HEK293 (cell line): Measurements from ENCODE around the gene RNF145.

Experiments used
- CTCF ChIA-PET: fragments of 350-600 bp; formaldehyde crosslinking; extraction: SDS; loops from one replicate; lab custom pipeline; 2021; ENCODE audit warnings: antibody characterized with exemption; lab: Yijun Ruan, JAX
- POLR2A ChIA-PET: fragments of 300-600 bp; formaldehyde crosslinking; extraction: SDS; loops from one replicate; lab custom pipeline; 2020; ENCODE audit warnings: antibody characterized with exemption, inconsistent platforms; lab: Yijun Ruan, JAX
- H3K27ac ChIP-seq: fragments of 200-500 bp; sonication (Bioruptor generic); 2 replicates; pipeline ENCODE4 v1.5.1; 2014; ENCODE audit warnings: low read depth, low read length, control low read depth, inconsistent platforms; ENCODE audit errors: extremely low read depth
- H3K36me3 ChIP-seq, 2 experiments: fragments of 200-500 bp in 1 of 2; sonication (Bioruptor generic) in 1 of 2; 1 replicate in 1 of 2; 2 replicates in 1 of 2; pipeline ENCODE4 v1.5.1; 2014 to 2017; ENCODE audit warnings: inconsistent platforms in 2 of 2, low read length in 2 of 2; ENCODE audit not compliant: control insufficient read depth in 2 of 2, insufficient read depth in 1 of 2
- H3K4me1 ChIP-seq: fragments of 200-500 bp; sonication (Bioruptor generic); 2 replicates; pipeline ENCODE4 v1.5.1; 2014; ENCODE audit warnings: mild to moderate bottlenecking, low read length, inconsistent platforms; ENCODE audit not compliant: control insufficient read depth, insufficient read depth
- H3K4me3 ChIP-seq: 2 replicates; pipeline ENCODE4 v1.5.1; 2011; ENCODE audit warnings: low read depth, mild to moderate bottlenecking, control low read depth, low read length, moderate library complexity
- H3K9me3 ChIP-seq: fragments of 200-500 bp; sonication (Bioruptor generic); 2 replicates; pipeline ENCODE4 v1.5.1; 2014; ENCODE audit warnings: low read depth, low read length, inconsistent platforms; ENCODE audit not compliant: control insufficient read depth, insufficient read depth
- AEBP2 ChIP-seq: fragments of 450-650 bp; formaldehyde crosslinking; IDR thresholded peaks from 2 replicates; pipeline ENCODE4 v1.5.1; 2016; ENCODE audit warnings: missing biosample characterization, missing genetic modification characterization, borderline replicate concordance
- ATF2 ChIP-seq: fragments of 450-650 bp; formaldehyde crosslinking; IDR thresholded peaks from 2 replicates; pipeline ENCODE4 v1.5.1; 2016; ENCODE audit warnings: missing biosample characterization, missing genetic modification characterization, low read depth
- FEZF1 ChIP-seq: fragments of 450-650 bp; formaldehyde crosslinking; IDR thresholded peaks from 2 replicates; pipeline ENCODE4 v1.5.1; 2016; ENCODE audit warnings: missing biosample characterization, missing genetic modification characterization
- GLIS1 ChIP-seq: fragments of 450-650 bp; formaldehyde crosslinking; IDR thresholded peaks from 2 replicates; pipeline ENCODE4 v1.5.1; 2016; ENCODE audit warnings: missing biosample characterization, missing genetic modification characterization
- KLF1 ChIP-seq: fragments of 450-650 bp; formaldehyde crosslinking; IDR thresholded peaks from 2 replicates; pipeline ENCODE4 v1.5.1; 2016; ENCODE audit warnings: missing biosample characterization, missing genetic modification characterization
- KLF10 ChIP-seq: fragments of 450-650 bp; IDR thresholded peaks from 2 replicates; pipeline ENCODE4 v1.5.1; 2018; ENCODE audit warnings: missing biosample characterization, mild to moderate bottlenecking, missing genetic modification characterization
- KLF16 ChIP-seq: fragments of 450-650 bp; formaldehyde crosslinking; IDR thresholded peaks from 2 replicates; pipeline ENCODE4 v1.5.1; 2017; ENCODE audit warnings: missing biosample characterization, missing genetic modification characterization
- KLF8 ChIP-seq: fragments of 450-650 bp; formaldehyde crosslinking; IDR thresholded peaks from 2 replicates; pipeline ENCODE4 v1.5.1; 2016; ENCODE audit warnings: missing biosample characterization, missing genetic modification characterization
- OSR2 ChIP-seq: fragments of 450-650 bp; formaldehyde crosslinking; IDR thresholded peaks from 2 replicates; pipeline ENCODE4 v1.5.1; 2016; ENCODE audit warnings: missing biosample characterization, missing genetic modification characterization
- PRDM1 ChIP-seq: fragments of 450-650 bp; formaldehyde crosslinking; IDR thresholded peaks from 2 replicates; pipeline ENCODE4; 2016; ENCODE audit warnings: missing biosample characterization, missing genetic modification characterization
- ZBTB21 ChIP-seq: fragments of 450-650 bp; formaldehyde crosslinking; IDR thresholded peaks from 2 replicates; pipeline ENCODE4 v1.5.1; 2017; ENCODE audit warnings: missing biosample characterization, missing genetic modification characterization
- ZBTB44 ChIP-seq: fragments of 450-650 bp; IDR thresholded peaks from 2 replicates; pipeline ENCODE4 v1.5.1; 2018; ENCODE audit warnings: missing biosample characterization, mild to moderate bottlenecking, missing genetic modification characterization
- ZBTB7A ChIP-seq: fragments of 450-650 bp; formaldehyde crosslinking; IDR thresholded peaks from 2 replicates; pipeline ENCODE4 v1.5.1; 2016; ENCODE audit warnings: low read depth, missing biosample characterization, missing genetic modification characterization
- ZNF155 ChIP-seq: fragments of 450-650 bp; formaldehyde crosslinking; IDR thresholded peaks from 2 replicates; pipeline ENCODE4 v1.5.1; 2016; ENCODE audit warnings: missing biosample characterization, missing genetic modification characterization
- ZNF223 ChIP-seq: fragments of 450-650 bp; formaldehyde crosslinking; IDR thresholded peaks from 2 replicates; pipeline ENCODE4 v1.5.1; 2016; ENCODE audit warnings: missing biosample characterization, missing genetic modification characterization
- ZNF26 ChIP-seq: fragments of 450-650 bp; formaldehyde crosslinking; IDR thresholded peaks from 2 replicates; pipeline ENCODE4 v1.5.1; 2016; ENCODE audit warnings: missing biosample characterization, missing genetic modification characterization
- ZNF274 ChIP-seq, 2 experiments: fragments of 200-500 bp in 1 of 2; fragments of 450-650 bp in 1 of 2; sonication (Bioruptor generic) in 1 of 2; formaldehyde crosslinking in 1 of 2; IDR thresholded peaks; 2 replicates each; pipeline versions ENCODE4 v1.5.1 to v1.6.1; 2014 to 2016; ENCODE audit warnings: borderline replicate concordance in 1 of 2, inconsistent platforms in 1 of 2, low read length in 1 of 2, missing biosample characterization in 1 of 2, missing genetic modification characterization in 1 of 2
- ZNF335 ChIP-seq: fragments of 450-650 bp; formaldehyde crosslinking; conservative IDR thresholded peaks from 2 replicates; pipeline ENCODE4 v1.5.1; 2016; ENCODE audit warnings: missing biosample characterization, missing genetic modification characterization
- ZNF394 ChIP-seq: fragments of 450-650 bp; formaldehyde crosslinking; IDR thresholded peaks from 2 replicates; pipeline ENCODE4 v1.5.1; 2016; ENCODE audit warnings: missing biosample characterization, missing genetic modification characterization, mild to moderate bottlenecking, moderate library complexity, borderline replicate concordance
- ZNF529 ChIP-seq: fragments of 450-650 bp; formaldehyde crosslinking; IDR thresholded peaks from 2 replicates; pipeline ENCODE4 v1.5.1; 2017; ENCODE audit warnings: missing genetic modification characterization, missing biosample characterization; ENCODE audit not compliant: insufficient replicate concordance
- ZNF621 ChIP-seq: fragments of 450-650 bp; formaldehyde crosslinking; IDR thresholded peaks from 2 replicates; pipeline ENCODE4 v1.5.1; 2017; ENCODE audit warnings: missing biosample characterization, missing genetic modification characterization
- ZNF623 ChIP-seq: fragments of 450-650 bp; formaldehyde crosslinking; IDR thresholded peaks from 2 replicates; pipeline ENCODE4 v1.5.1; 2016; ENCODE audit warnings: missing biosample characterization, missing genetic modification characterization
- ZNF660 ChIP-seq: fragments of 450-650 bp; IDR thresholded peaks from 2 replicates; pipeline ENCODE4 v1.5.1; 2018; ENCODE audit warnings: missing biosample characterization, mild to moderate bottlenecking, missing genetic modification characterization
- ZSCAN18 ChIP-seq: fragments of 450-650 bp; formaldehyde crosslinking; IDR thresholded peaks from 2 replicates; pipeline ENCODE4 v1.5.1; 2016; ENCODE audit warnings: missing biosample characterization, missing genetic modification characterization

The RNF145 gene

GRCh38 chr5:159240301-159240870, 31.0 kb upstream of the RNF145 start:
- Histone ChIP-seq H3K36me3 (no peaks in the 10 kb centered on the region), H3K4me3 (no peak overlapping the region), H3K27ac (no peak overlapping the region), H3K4me1 (no peaks in the 10 kb centered on the region; the same call in 1 of the 2 replicates), H3K9me3 (no peaks in the 10 kb centered on the region)
- CTCF ChIA-PET, result interaction anchor here (0.6 to 0.9 kb wide), 2 partner anchors 9 to 1598 kb away, joined by 3 read pairs; no protein-coding TSS in a partner anchor
- POLR2A ChIA-PET, result interaction anchor here (1.4 to 1.8 kb wide), 2 partner anchors 25 to 32 kb away, joined by 3 to 8 read pairs; no protein-coding TSS in a partner anchor
- TF ChIP-seq ZNF335 (peak; percentile 43; the same call in 1 of the 2 replicates), PRDM1 (peak; percentile 45; the same call in 1 of the 2 replicates), GLIS1 (tag by site-specific recombination) (peak; percentile 63), ZBTB7A (no peak), KLF16 (no peak), ZBTB44 (tag by site-specific recombination) (no peak), ZNF621 (tag by site-specific recombination) (no peak), ZNF660 (tag by site-specific recombination) (peak; percentile 77), ATF2 (tag by site-specific recombination) (no peak), KLF1 (tag by site-specific recombination) (no peak), OSR2 (peak; percentile 99), KLF8 (tag by site-specific recombination) (peak; percentile 39; the same call in 1 of the 2 replicates), ZNF394 (no peak), FEZF1 (tag by site-specific recombination) (peak; percentile 74), ZBTB21 (tag by site-specific recombination) (0 out of 2 replicates have a peak, but pooled peaks have one; percentile 22), AEBP2 (no peak), ZNF623 (no peak), ZNF529 (tag by site-specific recombination) (no peak), ZNF26 (0 out of 2 replicates have a peak, but pooled peaks have one; percentile 49), ZNF274 (IDR thresholded peaks at IDR 0.05; ENCODE audit: low read length) (no peak), ZNF274 (tag by site-specific recombination; IDR thresholded peaks at IDR 0.05; ENCODE audit: borderline replicate concordance) (peak; percentile 72; the same call in 1 of the 2 replicates), ZNF155 (no peak), ZNF223 (no peak), KLF10 (tag by site-specific recombination) (peak; percentile 69), ZSCAN18 (tag by site-specific recombination) (no peak)
